GM21717 (cell line): ENCODE measurements around the gene HAUS7.
"Not testable (repeated sequence)": the region's sequence is repeated elsewhere in the genome, so short reads cannot be mapped to it uniquely, and the experiment has no call there.

Experiments
- ATAC-seq: cut with Tn5 transposase; IDR thresholded peaks from one replicate; pipeline ENCODE4 v1.9.1; 2021; ENCODE audit warnings: mild to moderate bottlenecking, moderate library complexity; ENCODE audit not compliant: unreplicated experiment

The HAUS7 gene

GRCh38 chrX:153411255-153411987 is 59.0 kb downstream of the HAUS7 start, which contains the start of gene ZFP92:
Gene ZFP92 (plus strand): TSS chrX:153411472. CDS start chrX:153418323, 6,851 bp downstream.
- no peak for ATAC-seq

DNA sequence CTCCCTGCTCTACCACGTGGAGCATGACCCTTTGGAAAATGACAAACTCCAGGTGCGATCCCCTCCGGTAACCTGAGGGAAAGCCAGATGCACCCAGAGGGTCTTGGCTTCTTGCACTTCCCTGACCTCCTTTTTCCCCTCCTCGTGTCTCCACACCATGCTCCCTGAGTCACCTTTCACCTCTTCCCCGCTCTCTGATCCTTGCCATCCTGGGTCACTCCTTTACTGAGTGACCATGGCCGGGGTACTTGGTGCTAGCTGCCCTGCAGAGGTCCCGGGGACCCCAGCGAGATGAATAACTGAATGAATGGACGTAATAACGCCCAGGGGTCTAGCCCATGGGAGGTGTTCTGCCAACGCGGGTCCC is 59.5 kb downstream of the HAUS7 start:
- no peak for ATAC-seq

- ATAC-seq: no peak
These were observed 60.0 kb downstream of the HAUS7 start for GRCh38 chrX:153410373-153410772.

DNA sequence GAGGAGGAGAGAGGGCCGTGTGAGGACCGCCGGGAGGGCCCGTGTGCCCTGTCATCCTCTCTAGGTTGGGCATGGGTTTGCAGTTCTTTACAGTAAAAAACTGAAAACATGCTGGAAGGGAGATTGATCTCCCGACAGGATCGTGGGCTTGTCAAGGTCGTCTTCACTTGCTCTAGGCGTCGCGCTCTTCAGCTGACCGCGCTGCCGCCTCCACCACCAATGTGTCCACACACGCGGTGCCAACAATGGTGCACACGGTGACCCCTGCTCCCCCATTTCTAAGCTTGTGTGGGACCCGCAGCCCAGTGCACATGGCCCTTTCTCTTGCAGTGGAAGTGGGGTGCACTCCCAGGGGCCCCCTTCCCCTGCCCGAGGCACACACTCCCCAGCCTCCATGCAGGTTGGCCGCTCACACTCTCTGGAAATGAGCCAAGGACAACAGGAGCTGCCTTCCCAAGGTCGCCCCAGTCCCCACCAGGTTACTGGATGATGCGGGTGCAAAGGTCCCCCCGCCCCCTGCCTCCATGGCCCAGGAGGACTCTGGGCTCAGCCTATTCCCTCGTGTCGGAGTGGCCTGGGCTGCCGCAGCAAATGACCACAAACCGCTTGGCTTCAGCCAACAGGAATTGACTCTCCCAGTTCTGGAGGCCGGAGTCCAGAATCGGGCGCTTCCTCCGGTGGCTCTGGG is 60.8 kb downstream of the HAUS7 start:
- ATAC-seq: no peak

DNA sequence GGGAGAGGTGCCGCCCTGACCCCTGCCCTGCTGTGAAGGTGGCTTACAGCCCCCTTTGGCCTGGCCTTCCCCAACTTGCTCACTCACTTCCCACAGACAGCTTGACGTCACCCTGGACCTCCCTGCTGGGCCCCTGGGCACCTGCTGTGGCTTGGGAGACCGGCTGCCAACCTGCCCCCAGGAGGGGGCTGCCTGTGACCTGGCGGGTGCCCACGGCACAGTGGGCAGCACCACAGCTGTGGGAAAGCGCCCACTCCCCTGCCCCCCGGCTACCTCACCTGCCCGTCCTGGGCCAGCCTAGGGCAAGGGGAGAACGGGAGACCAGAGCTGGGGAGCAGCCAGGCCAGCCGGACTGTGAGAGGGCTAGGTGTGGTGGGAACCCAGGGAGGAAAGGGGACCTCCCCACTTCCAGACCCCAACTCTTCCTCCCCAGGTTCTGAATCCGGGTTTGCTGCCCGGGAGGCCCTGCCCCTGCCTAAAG is 61.5 kb downstream of the HAUS7 start:
- ATAC-seq: no peak

- ATAC-seq: no peak
These were observed 62.1 kb downstream of the HAUS7 start for GRCh38 chrX:153408221-153408721.

- no peak for ATAC-seq
These were observed 62.6 kb downstream of the HAUS7 start for GRCh38 chrX:153407736-153408135.

DNA sequence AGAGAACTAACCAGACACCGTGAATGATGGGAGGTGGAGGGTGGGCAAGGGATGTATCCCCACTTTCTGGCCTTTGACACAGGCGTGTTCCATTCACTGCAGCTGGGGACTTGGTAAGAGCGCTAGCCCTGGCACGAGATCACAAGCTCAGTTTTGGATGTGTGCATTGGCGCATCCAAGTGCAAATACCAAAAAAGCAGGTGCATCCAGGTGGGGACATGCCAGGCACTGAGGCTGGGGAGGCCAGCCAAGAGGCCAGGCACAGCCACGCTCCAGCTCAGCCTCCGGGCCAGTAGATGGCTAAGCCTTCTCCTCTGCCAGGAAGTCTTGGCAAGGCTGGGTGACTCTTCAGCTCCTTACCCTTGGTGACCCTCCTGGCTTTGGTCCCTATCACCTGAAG is 63.5 kb downstream of the HAUS7 start:
- no peak for ATAC-seq

DNA sequence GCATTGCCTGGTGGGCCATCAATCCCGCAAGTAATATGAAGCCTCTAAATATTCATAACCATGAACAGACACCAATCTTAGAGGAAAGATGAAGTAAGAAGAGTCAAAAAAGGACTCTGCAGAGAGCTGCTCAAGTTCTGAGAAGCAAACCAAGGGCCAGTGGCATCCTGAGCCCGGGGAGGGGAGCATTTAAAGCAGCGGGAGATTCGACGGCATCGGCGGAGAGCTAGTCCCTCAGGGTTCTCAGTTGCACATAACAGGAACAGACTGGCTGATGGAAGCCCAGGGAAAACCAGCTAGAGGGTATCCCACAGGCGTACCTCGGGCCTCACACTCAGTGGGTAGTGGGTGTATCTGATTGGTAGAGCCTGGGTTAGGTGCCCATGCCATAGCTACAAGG is 64.4 kb downstream of the HAUS7 start:
- no peak for ATAC-seq

- no peak for ATAC-seq
These were observed 65.0 kb downstream of the HAUS7 start for GRCh38 chrX:153405426-153405825.

GRCh38 chrX:153404333-153404732 is 66.0 kb downstream of the HAUS7 start:
- ATAC-seq: not testable (repeated sequence)

GRCh38 chrX:153401133-153401764 is 69.1 kb downstream of the HAUS7 start, which contains the start of gene PNMA6E:
Gene PNMA6E (minus strand): TSS chrX:153401350. CDS start chrX:153398849, 2,501 bp downstream.
- no peak for ATAC-seq

DNA sequence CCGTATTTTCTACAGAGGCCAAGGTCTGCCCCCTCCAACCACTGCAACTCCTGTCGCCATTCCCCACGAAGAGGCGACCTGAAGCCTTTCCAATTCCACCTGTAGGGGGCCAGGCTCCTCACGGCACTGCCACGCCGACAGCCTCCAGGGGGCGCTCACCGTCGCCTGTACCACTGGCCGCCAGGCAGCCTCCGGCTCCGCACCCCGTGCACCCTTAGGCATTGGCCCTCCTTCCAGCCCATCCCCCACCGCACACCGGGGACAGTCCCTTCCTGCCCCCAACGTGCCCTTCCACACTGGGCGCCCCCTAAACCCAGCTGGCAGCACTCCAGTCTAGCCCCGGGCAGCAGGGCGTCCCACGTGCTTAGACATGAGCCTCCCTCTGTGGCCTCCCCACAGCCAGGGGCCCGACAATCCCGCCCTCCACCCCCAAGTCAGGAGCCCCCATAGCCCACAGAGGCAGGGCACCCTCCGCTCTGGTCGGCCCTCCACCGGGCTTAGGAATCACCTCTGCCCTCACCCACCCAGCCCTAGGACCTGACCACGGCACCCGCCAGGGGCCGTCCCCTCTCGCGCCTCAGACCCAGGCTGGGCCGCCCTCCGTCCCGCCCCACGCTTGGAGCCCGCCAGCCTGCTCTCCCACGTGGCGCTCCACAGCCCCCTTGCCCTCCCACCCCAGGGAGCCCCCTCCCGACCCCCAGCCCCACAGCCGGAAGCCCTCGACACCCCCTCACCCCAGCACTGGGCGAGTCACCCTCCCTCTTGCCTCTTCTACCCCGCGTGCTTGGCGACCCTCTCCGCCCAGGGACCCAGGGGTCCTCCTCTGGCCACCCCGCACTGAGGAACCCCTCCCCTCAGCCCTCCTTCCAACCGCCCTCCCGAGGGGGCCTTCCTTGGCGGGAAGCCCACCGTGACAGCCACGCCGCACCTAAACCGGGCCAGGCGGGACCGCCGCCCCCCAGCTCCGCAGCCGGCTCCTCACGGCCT is 69.9 kb downstream of the HAUS7 start:
- ATAC-seq: no peak

DNA sequence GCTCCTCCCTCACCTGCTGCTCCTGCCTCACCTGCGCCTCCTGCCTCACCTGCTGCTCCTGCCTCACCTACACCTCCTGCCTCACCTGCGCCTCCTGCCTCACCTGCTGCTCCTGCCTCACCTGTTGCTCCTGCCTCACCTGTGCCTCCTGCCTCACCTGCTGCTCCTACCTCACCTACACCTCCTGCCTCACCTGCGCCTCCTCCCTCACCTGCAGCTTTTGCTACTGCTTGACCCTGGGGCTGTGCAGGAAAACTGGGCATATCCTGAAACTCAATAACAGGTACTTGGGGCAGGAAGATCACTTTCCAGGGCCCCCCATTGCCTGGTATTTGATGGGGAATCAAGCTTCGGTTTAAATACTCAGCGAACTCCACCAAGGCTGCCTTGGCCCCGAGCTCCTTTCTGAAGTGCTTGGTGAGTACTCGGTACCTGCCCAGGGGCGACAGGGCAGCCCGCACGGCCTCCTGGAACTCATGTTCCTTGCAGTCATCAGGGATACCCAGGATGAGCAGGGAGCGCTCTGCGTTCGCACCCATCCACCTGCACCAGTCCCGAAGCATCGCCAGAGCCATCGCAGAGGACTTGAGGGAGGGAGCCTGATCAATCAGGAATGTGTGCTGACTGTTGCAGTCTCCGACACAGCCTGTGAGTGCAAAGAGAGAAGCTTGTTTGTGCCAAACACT is 72.0 kb downstream of the HAUS7 start:
- ATAC-seq: no peak
